NB4 (cell line): ENCODE results near the gene PTK6.
"Not testable (repeated sequence)": the region's sequence is repeated elsewhere in the genome, so short reads cannot be mapped to it uniquely, and the experiment has no call there.

ENCODE experiments used
- CTCF ChIP-seq: IDR thresholded peaks from one replicate; pipeline ENCODE4 v1.5.1; 2012; ENCODE audit warnings: low read depth, low read length
- MYC ChIP-seq: IDR thresholded peaks from 2 replicates; pipeline ENCODE4 v1.6.1; 2011; ENCODE audit warnings: low read depth, low read length
- POLR2A ChIP-seq: IDR thresholded peaks from 2 replicates; pipeline ENCODE4 v1.6.1; 2011; ENCODE audit warnings: mild to moderate bottlenecking; ENCODE audit not compliant: insufficient read length; ENCODE audit errors: extremely low read depth

DNA sequence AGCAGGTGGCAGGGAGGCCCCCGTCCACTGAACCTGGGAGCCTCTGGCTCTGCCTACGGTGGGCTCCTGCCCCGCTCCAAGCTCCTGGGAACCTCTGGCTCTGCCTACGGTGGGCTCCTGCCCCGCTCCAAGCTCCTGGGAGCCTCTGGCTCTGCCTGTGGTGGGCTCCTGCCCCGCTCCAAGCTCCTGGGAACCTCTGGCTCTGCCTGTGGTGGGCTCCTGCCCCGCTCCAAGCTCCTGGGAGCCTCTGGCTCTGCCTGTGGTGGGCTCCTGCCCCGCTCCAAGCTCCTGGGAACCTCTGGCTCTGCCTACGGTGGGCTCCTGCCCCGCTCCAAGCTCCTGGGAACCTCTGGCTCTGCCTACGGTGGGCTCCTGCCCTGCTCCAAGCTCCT lies 33.9 kb upstream of the PTK6 start:
- not testable (repeated sequence) for TF ChIP-seq POLR2A, CTCF, MYC
